NCI-H460 (cell line): ENCODE data around the gene HYLS1. TPM values are rescaled to one million over a fixed set of nuclear protein-coding genes. Genes with fewer than 3 reads are reported as not detected.

ENCODE experiments used
- DNase-seq: peaks from one replicate; pipeline ENCODE4 v3.0.0-alpha.2; 2016; ENCODE audit warnings: low read depth; ENCODE audit errors: extremely low read depth
- total RNA-seq: library from RNA; depleted of rRNA; stranded (reverse); fragments of >200 nt; shearing (Covaris generic); gene quantifications from 2 replicates; pipeline ENCODE4 v1.2.3, GENCODE V29; 2014; rRNA removed

The HYLS1 gene
- total RNA-seq, 1 experiment from 2014 or later = 11.7 TPM

DNA sequence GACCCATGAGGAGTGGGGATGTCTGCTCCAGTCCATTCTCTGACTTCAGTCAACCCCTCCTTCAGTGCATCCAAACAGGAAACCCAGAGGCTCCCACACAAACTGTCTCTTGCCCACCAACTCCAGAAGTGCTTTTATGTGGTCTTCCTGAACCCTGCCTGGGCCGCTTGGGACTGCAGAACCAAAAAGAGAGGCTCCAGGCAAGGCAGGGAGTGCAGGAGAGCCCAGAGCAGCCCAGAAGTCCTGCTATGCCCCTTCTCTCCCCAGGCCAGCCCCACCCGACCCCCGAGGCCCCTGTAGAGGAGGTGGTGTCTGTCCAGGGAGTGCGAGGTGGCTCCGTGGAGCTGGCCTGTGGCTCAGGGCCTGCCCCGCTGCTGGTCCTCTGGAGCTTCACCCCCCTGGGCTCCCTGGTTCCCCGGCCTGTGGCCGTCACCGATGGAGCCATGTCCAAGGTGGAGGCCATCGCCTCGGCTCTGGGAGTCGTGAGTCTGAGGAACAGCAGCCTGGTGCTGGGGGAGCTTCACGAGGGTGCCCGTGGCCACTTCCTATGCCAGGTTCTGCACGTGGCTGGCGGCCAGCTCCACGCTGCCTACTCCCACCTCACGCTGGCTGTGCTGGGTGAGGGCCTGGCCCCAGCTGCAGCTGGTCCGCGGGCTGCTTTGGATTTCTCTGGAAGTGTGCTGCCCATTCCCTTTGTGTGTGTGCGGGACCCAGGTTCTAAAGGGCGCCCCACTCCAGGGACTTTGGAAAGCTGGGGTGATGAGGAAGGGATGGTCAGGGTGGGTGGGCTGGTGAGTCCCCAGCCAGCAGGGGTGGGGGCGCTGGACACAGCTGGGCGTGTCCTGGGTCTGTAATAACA, 60.2 kb downstream of the HYLS1 start:
- DNase-seq = no peak

DNA sequence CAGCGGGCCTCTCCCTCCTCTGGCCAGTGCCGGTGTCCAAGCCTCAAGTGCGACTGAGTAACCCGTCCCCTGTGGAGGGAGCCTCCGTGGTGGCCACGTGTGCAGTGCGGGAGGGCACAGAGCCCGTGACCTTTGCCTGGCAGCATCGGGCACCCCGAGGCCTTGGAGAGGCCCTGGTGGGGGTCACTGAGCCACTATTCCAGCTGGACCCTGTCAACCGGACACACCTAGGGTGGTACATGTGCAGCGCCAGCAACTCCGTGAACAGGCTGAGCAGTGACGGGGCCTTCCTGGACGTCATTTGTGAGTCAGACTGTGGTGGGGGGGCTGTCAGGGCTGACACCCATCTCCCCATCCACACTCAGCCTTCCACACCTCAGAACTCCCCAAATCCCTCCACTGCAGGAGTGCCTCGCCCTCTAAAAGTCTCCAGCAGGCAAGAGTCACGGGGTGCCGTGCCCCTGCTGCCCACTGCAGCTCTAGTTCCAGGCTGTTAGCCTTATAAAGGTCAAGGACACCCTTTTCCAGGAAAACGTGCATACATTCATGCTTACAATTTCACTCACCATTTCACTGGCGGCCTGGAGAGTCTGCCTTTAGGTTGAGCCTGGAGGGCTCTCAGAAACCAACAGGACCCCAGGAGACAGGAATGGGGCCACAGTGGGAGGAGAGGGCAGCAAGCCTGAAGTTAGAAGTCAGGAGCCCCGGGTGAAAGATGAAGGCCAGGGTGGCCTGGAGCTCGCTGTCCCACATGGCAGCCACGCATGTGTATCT, 61.0 kb downstream of the HYLS1 start:
- DNase-seq = no peak

DNA sequence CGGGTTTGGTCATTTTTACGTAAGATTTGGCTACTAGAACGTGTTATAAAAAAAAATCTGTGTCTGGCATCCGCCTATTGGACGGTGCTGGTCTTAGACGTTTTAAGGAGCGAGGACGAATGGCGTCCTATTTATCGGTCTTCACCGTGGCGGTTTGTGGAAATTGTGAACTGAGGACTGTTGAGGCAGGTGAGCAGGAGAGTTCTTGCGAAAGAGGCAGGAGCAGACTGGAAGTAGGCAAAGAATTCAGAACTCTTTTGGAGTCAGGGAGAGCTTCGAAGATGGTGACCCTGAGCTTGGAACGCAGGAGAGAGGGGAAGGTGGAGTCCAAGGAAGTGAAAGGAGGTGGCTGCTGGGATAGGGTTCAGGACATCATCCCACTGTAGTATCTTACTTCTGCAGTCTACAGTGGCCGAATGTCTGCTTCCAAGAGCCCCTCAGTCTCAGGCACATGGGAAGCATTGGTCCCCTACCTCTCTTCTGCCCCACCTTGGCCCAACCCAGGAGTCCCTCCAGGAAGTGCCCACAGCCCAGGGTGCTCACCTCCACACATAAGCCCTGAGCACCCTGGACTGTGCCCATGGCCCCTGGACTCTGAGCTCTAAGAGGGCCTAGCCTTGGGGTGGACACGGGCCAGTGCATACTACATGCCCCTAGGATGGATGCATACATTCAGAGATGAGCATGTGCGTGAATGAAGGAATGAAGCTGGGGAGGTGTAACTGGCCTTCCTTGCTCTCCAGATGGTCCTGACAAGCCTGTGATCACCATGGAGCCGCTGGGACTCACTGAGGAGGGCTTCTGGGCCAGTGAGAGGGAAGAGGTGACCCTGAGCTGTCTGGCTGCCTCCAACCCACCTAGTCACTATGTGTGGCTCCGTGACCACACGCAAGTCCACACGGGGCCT, 62.1 kb downstream of the HYLS1 start:
- DNase-seq = no peak

DNA sequence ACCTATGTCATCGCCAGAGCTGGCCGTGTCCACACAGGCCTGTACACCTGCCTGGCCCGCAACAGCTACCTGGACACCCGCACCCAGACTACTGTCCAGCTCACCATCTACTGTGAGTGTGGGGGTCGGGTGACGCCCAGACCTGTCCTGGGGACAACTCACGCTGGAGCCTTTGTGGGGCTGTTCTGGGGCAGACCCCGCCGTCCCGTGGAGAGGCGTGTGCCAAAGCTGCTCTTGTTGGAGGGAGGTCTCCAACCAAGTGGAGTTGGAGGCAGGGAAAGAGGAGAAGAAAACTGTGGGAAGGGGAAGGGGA, 62.7 kb downstream of the HYLS1 start:
- DNase-seq = no peak

Other genes starting within 250 kb of the HYLS1 start
- not detected in 2 replicates for gene ACRV1, start 206.8 kb upstream of the HYLS1 start, total RNA-seq
- not detected in 2 replicates for gene PATE1, start 141.4 kb upstream of the HYLS1 start, total RNA-seq
- gene PATE2, start 108.8 kb upstream of the HYLS1 start, total RNA-seq = not detected in 2 replicates
- gene PATE3, start 99.5 kb upstream of the HYLS1 start, total RNA-seq = not detected in 2 replicates
- not detected in 2 replicates for gene PATE4, start 54.4 kb upstream of the HYLS1 start, total RNA-seq
- gene PUS3, start 15.5 kb downstream of the HYLS1 start, total RNA-seq = 17.2 and 17.9 TPM in 2 replicates
- gene DDX25, start 16.8 kb downstream of the HYLS1 start, total RNA-seq = not detected in 2 replicates
- 0.02 TPM in 1 of 2 replicates, not detected in the other for gene VSIG10L2, start 58.4 kb downstream of the HYLS1 start, total RNA-seq
- gene CDON, start 175.2 kb downstream of the HYLS1 start, total RNA-seq = 3.4 and 3.7 TPM in 2 replicates